Liver (tissue), 9 donors: ENCODE measurements around the gene CGB5. TPM values are rescaled to one million over a fixed set of nuclear protein-coding genes. Genes with fewer than 3 reads are reported as not detected.
"Not testable (repeated sequence)": the region's sequence is repeated elsewhere in the genome, so short reads cannot be mapped to it uniquely, and the experiment has no call there.

ENCODE experiments used
- DNase-seq: peaks from one replicate; pipeline ENCODE4 v3.0.0-alpha.2; 2017; ENCODE audit warnings: low spot score
- H3K27ac ChIP-seq, 2 donors: one replicate each; pipeline ENCODE4 v1.7.0; 2013; ENCODE audit warnings: inconsistent platforms in 2 of 2, low read length in 2 of 2, control low read depth in 1 of 2, low read depth in 1 of 2, mild to moderate bottlenecking in 1 of 2
- H3K27me3 ChIP-seq, 4 donors: one replicate each; pipeline versions ENCODE4 v1.6.1 to v1.7.0; 2013; ENCODE audit warnings: low read length in 3 of 4, inconsistent platforms in 1 of 4, mild to moderate bottlenecking in 1 of 4, moderate library complexity in 1 of 4; ENCODE audit not compliant: control insufficient read depth in 4 of 4, insufficient read depth in 4 of 4
- H3K36me3 ChIP-seq, 4 donors: one replicate each; pipeline versions ENCODE4 v1.6.1 to v1.7.0; 2013; ENCODE audit warnings: low read length in 3 of 4, mild to moderate bottlenecking in 3 of 4, low read depth in 1 of 4, moderate library complexity in 1 of 4; ENCODE audit not compliant: control insufficient read depth in 4 of 4, insufficient read depth in 3 of 4
- H3K4me1 ChIP-seq, 4 donors: one replicate each; pipeline versions ENCODE4 v1.6.1 to v1.7.0; 2013; ENCODE audit warnings: low read length in 3 of 4, mild to moderate bottlenecking in 3 of 4, moderate library complexity in 1 of 4; ENCODE audit not compliant: control insufficient read depth in 4 of 4, insufficient read depth in 4 of 4
- H3K4me3 ChIP-seq, 3 donors: one replicate each; pipeline versions ENCODE4 v1.6.1 to v1.7.0; 2013; ENCODE audit warnings: low read length in 3 of 3, control low read depth in 1 of 3, low read depth in 1 of 3, mild to moderate bottlenecking in 1 of 3
- H3K9ac ChIP-seq, 2 donors: one replicate each; pipeline ENCODE4 v1.7.0; 2013; ENCODE audit warnings: low read length in 2 of 2, mild to moderate bottlenecking in 2 of 2, moderate library complexity in 2 of 2, control low read depth in 1 of 2, low read depth in 1 of 2
- H3K9me3 ChIP-seq, 4 donors: one replicate each; pipeline versions ENCODE4 v1.6.1 to v1.7.0; 2013; ENCODE audit warnings: low read length in 3 of 4; ENCODE audit not compliant: control insufficient read depth in 4 of 4
- ATF3 ChIP-seq: IDR thresholded peaks from 2 replicates; pipeline ENCODE4 v1.6.1; 2016; ENCODE audit warnings: antibody characterized with exemption
- EGR1 ChIP-seq, 2 donors: IDR thresholded peaks; 2 replicates each; pipeline ENCODE4 v1.6.1; 2016 to 2018; ENCODE audit warnings: antibody characterized with exemption in 2 of 2, low read depth in 2 of 2
- FOXA1 ChIP-seq: IDR thresholded peaks from 2 replicates; pipeline ENCODE4 v1.6.1; 2016; ENCODE audit warnings: antibody characterized with exemption
- REST ChIP-seq: IDR thresholded peaks from 2 replicates; pipeline ENCODE4 v1.6.1; 2016; ENCODE audit warnings: antibody characterized with exemption, mild to moderate bottlenecking
- ZBTB33 ChIP-seq: IDR thresholded peaks from 2 replicates; pipeline ENCODE4 v1.6.1; 2016; ENCODE audit warnings: antibody characterized with exemption
- WGBS: extraction: QIAGEN DNeasy Blood & Tissue Kit; methylation state at CpG from one replicate; pipeline ENCODE4 v1.1.7; 2013; 5-methylcytosine and 5-hydroxymethylcytosine counted together
- polyA plus RNA-seq, 2 donors: library from polyadenylated mRNA; stranded (reverse) in 1 of 2; unstranded in 1 of 2; fragments of 200-250 nt in 1 of 2; fragments of >200 nt in 1 of 2; fragmentation: Nextera tagmentation in 1 of 2; extraction: Ambion mirVana in 1 of 2; gene quantifications; one replicate each; pipeline versions ENCODE4 v1.2.1 to v1.2.3, GENCODE V29; 2013 to 2015
- total RNA-seq, 2 donors: library from RNA; depleted of rRNA; stranded (reverse); fragments of >200 nt; gene quantifications; one replicate each; pipeline ENCODE4 v1.2.3, GENCODE V29; 2014
- donor health status: healthy.
- donor health status: healthy.
- donor health status: healthy.
- donor health status: healthy.
- donor health status: healthy.

CGB5 gene
- total and polyA plus RNA-seq, 4 donors, result not detected

GRCh38 chr19:49042177-49042576 is 1.5 kb upstream of the CGB5 start:
- Histone ChIP-seq H3K9me3 (no peaks in the 10 kb centered on the region), H3K36me3 (no peaks in the 10 kb centered on the region), H3K9ac (no peak overlapping the region), H3K4me1 (no peaks in the 10 kb centered on the region), H3K4me3 (no peak overlapping the region), H3K27ac (no peak overlapping the region), H3K27me3 (no peaks in the 10 kb centered on the region)
- DNase-seq, result no peak
- TF ChIP-seq ZBTB33 (no peak), EGR1 (IDR thresholded peaks at IDR 0.05; ENCODE audit: low read depth in 2 of 2) (no peak), REST (no peak), FOXA1 (no peak), ATF3 (no peak)
- WGBS, result 81% methylated on average over 17 of the region's 17 CpGs

GRCh38 chr19:49042666-49043065 is 982 bp upstream of the CGB5 start:
- not testable (repeated sequence) for H3K27ac ChIP-seq, H3K4me3 ChIP-seq, H3K9me3 ChIP-seq, H3K36me3 ChIP-seq, H3K4me1 ChIP-seq, DNase-seq, H3K27me3 ChIP-seq, H3K9ac ChIP-seq
- 94% methylated on average over 4 of the region's 4 CpGs for WGBS

- not testable (repeated sequence) for H3K9me3 ChIP-seq, H3K27ac ChIP-seq, H3K4me3 ChIP-seq, H3K4me1 ChIP-seq, H3K36me3 ChIP-seq, H3K27me3 ChIP-seq, DNase-seq, H3K9ac ChIP-seq
- 73% methylated on average over 12 of the region's 12 CpGs for WGBS
Measured at GRCh38 chr19:49049011-49049410, 5.4 kb downstream of the CGB5 start, which contains the start of gene CGB8. CGB8 (minus strand) TSS chr19:49049111; CDS start chr19:49048739, 372 bp downstream.

GRCh38 chr19:49049834-49050233 is 6.2 kb downstream of the CGB5 start:
- not testable (repeated sequence) for H3K4me3 ChIP-seq, H3K27me3 ChIP-seq, H3K27ac ChIP-seq, H3K36me3 ChIP-seq, H3K9ac ChIP-seq, DNase-seq, H3K9me3 ChIP-seq, H3K4me1 ChIP-seq
- 80% methylated on average over 3 of the region's 4 CpGs for WGBS

- WGBS, result 78% methylated on average over 24 of the region's 24 CpGs
- not testable (repeated sequence) for H3K4me3 ChIP-seq, H3K9ac ChIP-seq, H3K27me3 ChIP-seq, H3K36me3 ChIP-seq, H3K9me3 ChIP-seq, H3K27ac ChIP-seq, DNase-seq, H3K4me1 ChIP-seq
Measured at GRCh38 chr19:49050376-49051033, 6.9 kb downstream of the CGB5 start.
